HCT116 (cell line): ENCODE results near the gene LRP1B. TPM values are rescaled to one million over a fixed set of nuclear protein-coding genes. Genes with fewer than 3 reads are reported as not detected.

Experiments used
- ATAC-seq: fragments of 200-7000 bp; cut with Tn5 transposase; 2 replicates; pipeline ENCODE4 v1.9.1; 2020; ENCODE audit warnings: mild to moderate bottlenecking, moderate library complexity
- BruUV-seq: library from RNA; stranded (reverse); fragments of 400-500 nt; replicated peaks from 2 replicates; lab custom pipeline; 2021; lab: Mats Ljungman, UMichigan
- CTCF ChIA-PET: fragments of 300-600 bp; sonication (Branson Sonifier 250); formaldehyde crosslinking; loops from one replicate; lab custom pipeline; 2021; ENCODE audit warnings: antibody characterized with exemption; lab: Charles Lee
- POLR2A ChIA-PET: fragments of 300-600, 350-600 bp; sonication (Branson Sonifier 250); formaldehyde crosslinking; loops from one replicate; lab custom pipeline; 2021; ENCODE audit warnings: antibody characterized with exemption; lab: Charles Lee
- RAD21 ChIA-PET, 2 experiments: fragments of 300-600 bp; sonication (Branson Sonifier 250); formaldehyde crosslinking; loops; one replicate each; lab custom pipeline; 2023; ENCODE audit warnings: low total read pairs in 2 of 2; ENCODE audit not compliant: uncharacterized antibody in 2 of 2, unreplicated experiment in 2 of 2, low non-redundant PET in 1 of 2; lab: Charles Lee
- DNase-seq: peaks from one replicate; pipeline ENCODE4 v3.0.0-alpha.2; 2010; ENCODE audit warnings: low read depth, low spot score
- H2AFZ ChIP-seq: fragments of 200-600 bp; shearing (Covaris generic), sonication (generic); 2 replicates; pipeline ENCODE4 v1.6.1; 2017; ENCODE audit warnings: low read depth, mixed run types, mixed read lengths, antibody characterized with exemption, low read length; ENCODE audit not compliant: poor library complexity, severe bottlenecking
- H3K27ac ChIP-seq: 2 replicates; pipeline ENCODE4 v1.5.1; 2012; ENCODE audit warnings: low read depth, low read length
- H3K27me3 ChIP-seq: fragments of 200-600 bp; sonication (generic); 2 replicates; pipeline ENCODE4 v1.6.1; 2016; ENCODE audit warnings: mixed run types, low read length, mixed read lengths; ENCODE audit not compliant: insufficient read depth
- H3K36me3 ChIP-seq, 2 experiments: fragments of 200-500 bp in 1 of 2; fragments of 200-600 bp in 1 of 2; sonication (Bioruptor generic) in 1 of 2; sonication (generic) in 1 of 2; 2 replicates each; pipeline versions ENCODE4 v1.5.1 to v1.6.1; 2014 to 2016; ENCODE audit warnings: low read length in 2 of 2, inconsistent platforms in 1 of 2, mixed read lengths in 1 of 2, mixed run types in 1 of 2; ENCODE audit not compliant: insufficient read depth in 2 of 2, control insufficient read depth in 1 of 2
- H3K4me1 ChIP-seq, 2 experiments: fragments of 200-600 bp in 1 of 2; sonication (generic) in 1 of 2; 2 replicates each; pipeline versions ENCODE4 v1.5.1 to v1.6.1; 2012 to 2017; ENCODE audit warnings: low read length in 2 of 2, inconsistent platforms in 1 of 2, mild to moderate bottlenecking in 1 of 2, mixed read lengths in 1 of 2, mixed run types in 1 of 2, moderate library complexity in 1 of 2; ENCODE audit not compliant: insufficient read depth in 2 of 2, control insufficient read depth in 1 of 2
- H3K4me2 ChIP-seq: fragments of 200-600 bp; sonication (generic); 2 replicates; pipeline ENCODE4 v1.6.1; 2017; ENCODE audit warnings: mixed run types, low read length, mixed read lengths
- H3K4me3 ChIP-seq, 2 experiments: fragments of 200-600 bp in 1 of 2; sonication (generic) in 1 of 2; replicated peaks in 1 of 2; 2 replicates each; pipeline ENCODE4 v1.5.1; 2011 to 2016; ENCODE audit warnings: low read length in 2 of 2, control low read depth in 1 of 2, low read depth in 1 of 2, mild to moderate bottlenecking in 1 of 2, mixed read lengths in 1 of 2, mixed run types in 1 of 2
- H3K79me2 ChIP-seq: fragments of 200-600 bp; sonication (generic); 2 replicates; pipeline ENCODE4 v1.6.1; 2017; ENCODE audit warnings: mild to moderate bottlenecking, mixed run types, low read length, moderate library complexity, mixed read lengths; ENCODE audit not compliant: insufficient read depth
- H3K9ac ChIP-seq: fragments of 200-600 bp; sonication (generic); 2 replicates; pipeline ENCODE4 v1.6.1; 2016; ENCODE audit warnings: low read length, mixed read lengths
- H3K9me2 ChIP-seq: fragments of 200-600 bp; sonication (generic), shearing (Covaris generic); 2 replicates; pipeline ENCODE4 v1.6.1; 2017; ENCODE audit warnings: mixed run types, mild to moderate bottlenecking, moderate library complexity; ENCODE audit not compliant: insufficient read depth
- H3K9me3 ChIP-seq, 2 experiments: fragments of 200-500 bp in 1 of 2; fragments of 200-600 bp in 1 of 2; sonication (Bioruptor generic) in 1 of 2; sonication (generic) in 1 of 2; 2 replicates each; pipeline ENCODE4 v1.6.1; 2014 to 2017; ENCODE audit warnings: low read length in 2 of 2, mixed read lengths in 2 of 2, inconsistent platforms in 1 of 2, low read depth in 1 of 2, mild to moderate bottlenecking in 1 of 2, mixed run types in 1 of 2, moderate library complexity in 1 of 2; ENCODE audit not compliant: control insufficient read depth in 1 of 2, insufficient read depth in 1 of 2
- H4K20me1 ChIP-seq: fragments of 200-600 bp; sonication (generic), shearing (Covaris generic); 2 replicates; pipeline ENCODE4 v1.6.1; 2017; ENCODE audit warnings: mixed run types, mild to moderate bottlenecking, moderate library complexity; ENCODE audit not compliant: insufficient read depth
- CBX3 ChIP-seq: IDR thresholded peaks from 2 replicates; pipeline ENCODE4 v1.6.1; 2012; ENCODE audit warnings: low read depth
- CEBPB ChIP-seq: IDR thresholded peaks from 2 replicates; pipeline ENCODE4 v1.6.1; 2012; ENCODE audit warnings: low read depth
- ELF1 ChIP-seq: IDR thresholded peaks from 2 replicates; pipeline ENCODE4 v1.6.1; 2012; ENCODE audit warnings: low read depth, borderline replicate concordance
- EZH2 ChIP-seq: fragments of 200-600 bp; sonication (generic); IDR thresholded peaks from 2 replicates; pipeline ENCODE4 v1.6.1; 2017; ENCODE audit warnings: antibody characterized with exemption, mixed run types
- FOSL1 ChIP-seq: IDR thresholded peaks from 2 replicates; pipeline ENCODE4 v1.6.1; 2012; ENCODE audit warnings: low read depth
- JUND ChIP-seq: IDR thresholded peaks from 2 replicates; pipeline ENCODE4 v1.6.1; 2012
- MAX ChIP-seq: IDR thresholded peaks from 2 replicates; pipeline ENCODE4 v1.6.1; 2012
- POLR2A ChIP-seq: IDR thresholded peaks from 2 replicates; pipeline ENCODE4 v1.7.0; 2011; ENCODE audit warnings: borderline replicate concordance; ENCODE audit not compliant: insufficient read depth, insufficient read length; ENCODE audit errors: extremely low read depth
- SIN3A ChIP-seq: IDR thresholded peaks from 2 replicates; pipeline ENCODE4 v1.6.1; 2012; ENCODE audit warnings: low read depth
- SP1 ChIP-seq: IDR thresholded peaks from 2 replicates; pipeline ENCODE4 v1.6.1; 2012; ENCODE audit warnings: low read depth
- ZFX ChIP-seq: fragments of 450-650 bp; IDR thresholded peaks from 2 replicates; pipeline ENCODE4 v1.6.1; 2017
- intact Hi-C: fragments of 100-400 bp; cut with micrococcal nuclease; formaldehyde crosslinking; loops from 2 replicates; pipeline ENCODE4 v1.10.0; 2022
- total RNA-seq: library from RNA; stranded (reverse); gene quantifications from one replicate; pipeline ENCODE4 v1.2.1, GENCODE V29; 2021; ENCODE audit not compliant: unreplicated experiment
- TF ChIP-seq, protein P1 (sequence below): IDR thresholded peaks from 2 replicates; pipeline ENCODE4 v1.6.1; 2012; ENCODE audit warnings: low read depth

Gene LRP1B
- total RNA-seq, 1 experiment from 2014 or later = 0.34 TPM

- Histone ChIP-seq H4K20me1 (no peaks in the 10 kb centered on the region), H3K9me2 (no peaks in the 10 kb centered on the region), H3K4me3 (no peak overlapping the region), H3K36me3 (no peaks in the 10 kb centered on the region), H3K4me2 (no peak overlapping the region), H2AFZ (no peak overlapping the region), H3K27ac (no peak overlapping the region), H3K79me2 (no peaks in the 10 kb centered on the region), H3K4me1 (no peaks in the 10 kb centered on the region), H3K9ac (no peak overlapping the region), H3K27me3 (no peaks in the 10 kb centered on the region), H3K9me3 (no peaks in the 10 kb centered on the region)
- ATAC-seq = no peak
- ChIA-PET RAD21 (no interaction called here), POLR2A (no interaction called here), CTCF (no interaction called here)
- TF ChIP-seq, protein P1, sequence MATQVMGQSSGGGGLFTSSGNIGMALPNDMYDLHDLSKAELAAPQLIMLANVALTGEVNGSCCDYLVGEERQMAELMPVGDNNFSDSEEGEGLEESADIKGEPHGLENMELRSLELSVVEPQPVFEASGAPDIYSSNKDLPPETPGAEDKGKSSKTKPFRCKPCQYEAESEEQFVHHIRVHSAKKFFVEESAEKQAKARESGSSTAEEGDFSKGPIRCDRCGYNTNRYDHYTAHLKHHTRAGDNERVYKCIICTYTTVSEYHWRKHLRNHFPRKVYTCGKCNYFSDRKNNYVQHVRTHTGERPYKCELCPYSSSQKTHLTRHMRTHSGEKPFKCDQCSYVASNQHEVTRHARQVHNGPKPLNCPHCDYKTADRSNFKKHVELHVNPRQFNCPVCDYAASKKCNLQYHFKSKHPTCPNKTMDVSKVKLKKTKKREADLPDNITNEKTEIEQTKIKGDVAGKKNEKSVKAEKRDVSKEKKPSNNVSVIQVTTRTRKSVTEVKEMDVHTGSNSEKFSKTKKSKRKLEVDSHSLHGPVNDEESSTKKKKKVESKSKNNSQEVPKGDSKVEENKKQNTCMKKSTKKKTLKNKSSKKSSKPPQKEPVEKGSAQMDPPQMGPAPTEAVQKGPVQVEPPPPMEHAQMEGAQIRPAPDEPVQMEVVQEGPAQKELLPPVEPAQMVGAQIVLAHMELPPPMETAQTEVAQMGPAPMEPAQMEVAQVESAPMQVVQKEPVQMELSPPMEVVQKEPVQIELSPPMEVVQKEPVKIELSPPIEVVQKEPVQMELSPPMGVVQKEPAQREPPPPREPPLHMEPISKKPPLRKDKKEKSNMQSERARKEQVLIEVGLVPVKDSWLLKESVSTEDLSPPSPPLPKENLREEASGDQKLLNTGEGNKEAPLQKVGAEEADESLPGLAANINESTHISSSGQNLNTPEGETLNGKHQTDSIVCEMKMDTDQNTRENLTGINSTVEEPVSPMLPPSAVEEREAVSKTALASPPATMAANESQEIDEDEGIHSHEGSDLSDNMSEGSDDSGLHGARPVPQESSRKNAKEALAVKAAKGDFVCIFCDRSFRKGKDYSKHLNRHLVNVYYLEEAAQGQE = no peak
- TF ChIP-seq EZH2 (no peak), CBX3 (no peak), ZFX (no peak), ELF1 (no peak), SP1 (no peak), MAX (no peak), CEBPB (no peak), FOSL1 (no peak), SIN3A (no peak), POLR2A (no peak), JUND (no peak)
- no peak for DNase-seq
- intact Hi-C loops = no loop called here
- no TSS peak for BruUV-seq
Measured at GRCh38 chr2:140589273-140589672, 1541.5 kb downstream of the LRP1B start.
